ENCODE results near the gene TMEM232.
"Not testable (repeated sequence)": the region's sequence is repeated elsewhere in the genome, so short reads cannot be mapped to it uniquely, and the experiment has no call there.

The TMEM232 gene

GRCh38 chr5:110625376-110625999 lies 101.0 kb downstream of the TMEM232 start:
- peak; percentile 41 for DNase-seq (ENCODE audit: low spot score)

GRCh38 chr5:110623874-110624273 lies 102.6 kb downstream of the TMEM232 start:
- peak; percentile 44 for DNase-seq (ENCODE audit: low spot score)

- DNase-seq (ENCODE audit: low spot score), result no peak
Measured at GRCh38 chr5:110618941-110619340, 107.5 kb downstream of the TMEM232 start.

DNA sequence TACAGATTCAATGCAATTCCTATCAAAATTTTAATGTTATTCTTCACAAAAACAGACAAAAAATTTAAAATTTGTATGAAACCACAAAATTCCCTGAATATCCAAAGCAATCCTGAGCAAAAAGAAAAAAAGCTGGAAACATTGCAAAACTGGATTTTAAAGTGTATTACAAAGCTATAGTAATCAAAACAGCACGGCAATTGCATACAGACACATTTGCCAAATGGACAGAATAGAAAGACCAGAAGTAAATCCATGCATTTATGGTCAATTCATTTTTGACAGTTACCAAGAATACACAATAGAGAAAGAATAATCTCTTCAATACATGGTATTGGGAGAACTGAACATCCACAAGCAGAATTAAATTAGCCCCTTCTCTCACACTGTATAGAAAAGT lies 110.5 kb downstream of the TMEM232 start:
- DNase-seq (ENCODE audit: low spot score), result no peak

DNA sequence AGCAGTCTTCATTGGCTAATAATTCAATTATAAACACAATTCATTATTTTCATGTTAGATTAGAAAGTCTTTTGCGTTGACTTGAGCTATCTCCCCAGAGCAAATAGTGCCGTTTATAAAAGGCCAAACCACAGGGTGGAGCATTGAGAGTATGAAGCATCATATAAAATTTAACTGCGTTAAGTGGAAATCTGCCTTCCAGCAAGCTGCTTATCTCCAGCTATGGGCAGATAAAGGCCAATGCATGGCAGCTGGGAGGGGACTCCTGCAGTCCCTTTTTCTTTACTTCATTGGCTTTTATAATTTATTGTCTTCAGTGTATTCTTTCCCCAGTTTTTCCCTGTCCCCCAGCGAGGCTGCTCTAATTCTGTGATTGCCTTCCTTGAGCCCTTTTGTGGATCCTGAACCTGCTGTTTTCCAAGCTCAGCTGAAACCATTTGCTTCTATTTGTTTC lies 113.7 kb downstream of the TMEM232 start:
- DNase-seq (ENCODE audit: low spot score), result peak; percentile 52

- DNase-seq (ENCODE audit: low spot score), result peak; percentile 78
Measured at GRCh38 chr5:110611817-110612216, 114.7 kb downstream of the TMEM232 start.

DNA sequence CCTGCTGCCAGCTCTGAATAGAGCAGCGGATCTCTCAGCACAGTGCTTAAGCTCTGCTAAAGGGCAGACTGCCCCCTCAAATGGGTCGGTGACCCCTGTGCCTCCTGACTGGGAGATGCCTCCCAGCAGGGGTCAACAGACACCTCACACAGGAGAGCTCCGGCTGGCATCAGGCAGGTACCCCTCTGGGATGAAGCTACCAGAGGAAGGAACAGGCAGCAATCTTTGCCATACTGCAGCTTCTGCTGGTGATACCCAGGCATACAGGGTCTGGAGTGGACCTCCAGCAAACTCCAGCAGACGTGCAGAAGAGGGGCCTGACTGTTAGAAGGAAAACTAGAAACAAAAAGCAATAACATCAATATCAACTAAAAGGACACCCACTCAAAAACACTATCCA lies 131.6 kb downstream of the TMEM232 start:
- DNase-seq (ENCODE audit: low spot score), result no peak

- DNase-seq (ENCODE audit: low spot score), result peak; percentile 15
Measured at GRCh38 chr5:110590187-110590586, 136.3 kb downstream of the TMEM232 start.

DNA sequence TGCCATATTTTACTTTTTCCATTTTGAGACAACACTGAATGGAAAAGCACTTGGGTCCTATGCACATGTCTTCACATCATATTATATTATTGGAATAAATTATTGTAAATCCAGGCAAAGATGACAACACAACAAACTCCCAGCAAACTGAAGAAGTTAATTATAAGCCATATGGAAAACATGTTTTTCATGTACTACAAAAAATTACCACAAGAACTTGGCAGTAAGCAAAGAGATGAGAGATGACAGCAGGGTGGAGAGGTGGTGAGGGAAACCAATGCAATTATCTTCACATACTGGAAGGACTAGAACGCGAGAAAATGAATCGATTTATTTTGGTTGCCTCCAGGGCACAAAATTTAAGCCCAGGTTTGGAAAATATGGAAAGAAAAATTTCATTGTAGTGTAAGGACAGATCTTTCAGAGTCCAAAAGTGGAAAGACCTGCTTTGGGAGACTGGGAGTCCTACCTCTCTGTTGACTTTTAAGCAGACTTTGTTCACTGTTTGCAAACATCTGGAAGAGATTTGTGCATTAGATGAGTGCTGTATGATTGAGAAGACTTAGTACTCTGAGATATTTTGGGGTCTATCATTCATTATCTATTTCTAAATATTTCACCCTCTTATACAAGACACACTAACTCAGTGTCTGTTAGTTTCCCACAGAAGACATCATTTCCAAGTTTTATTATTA lies 138.0 kb downstream of the TMEM232 start:
- DNase-seq (ENCODE audit: low spot score), result no peak

DNA sequence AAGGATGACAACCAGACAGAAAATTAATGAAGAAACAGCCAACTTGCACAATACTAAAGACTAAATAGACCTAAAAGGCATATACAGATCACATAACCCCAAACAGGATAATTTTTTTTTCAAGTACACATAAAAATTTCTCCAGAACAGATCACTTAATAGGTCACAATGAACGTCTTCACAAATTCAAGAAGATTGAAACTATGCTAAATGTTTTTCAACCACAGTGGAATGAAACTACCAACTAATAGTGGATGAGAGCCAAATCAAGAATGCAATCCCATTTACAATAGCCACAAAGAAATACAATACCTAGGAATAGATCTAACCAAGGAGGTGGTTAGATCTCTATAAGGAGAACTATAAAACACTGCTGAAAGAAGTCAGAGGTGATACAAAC lies 145.8 kb downstream of the TMEM232 start:
- no peak for DNase-seq (ENCODE audit: low spot score)

DNA sequence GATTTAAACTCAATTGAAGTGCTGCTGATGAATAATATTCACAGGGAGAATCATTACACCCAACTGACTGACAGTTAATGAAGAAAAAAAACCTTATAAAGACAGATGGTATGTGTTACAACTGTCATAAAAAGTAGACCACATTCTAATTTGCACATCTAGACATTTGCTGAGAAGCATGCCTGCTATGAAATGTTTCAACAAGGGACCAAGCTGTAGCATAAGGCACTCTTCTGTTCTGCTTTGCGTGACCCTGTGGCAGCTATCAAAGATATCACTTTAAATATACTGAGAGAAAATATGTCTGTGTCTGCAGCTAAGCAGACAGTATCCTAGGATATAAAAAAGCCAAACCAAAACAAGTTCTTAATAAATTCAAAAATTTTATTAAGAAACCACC lies 153.7 kb downstream of the TMEM232 start:
- no peak for DNase-seq (ENCODE audit: low spot score)

GRCh38 chr5:110562191-110562590 lies 164.3 kb downstream of the TMEM232 start:
- DNase-seq (ENCODE audit: low spot score), result no peak

GRCh38 chr5:110561510-110561909 lies 165.0 kb downstream of the TMEM232 start:
- DNase-seq (ENCODE audit: low spot score), result no peak

DNA sequence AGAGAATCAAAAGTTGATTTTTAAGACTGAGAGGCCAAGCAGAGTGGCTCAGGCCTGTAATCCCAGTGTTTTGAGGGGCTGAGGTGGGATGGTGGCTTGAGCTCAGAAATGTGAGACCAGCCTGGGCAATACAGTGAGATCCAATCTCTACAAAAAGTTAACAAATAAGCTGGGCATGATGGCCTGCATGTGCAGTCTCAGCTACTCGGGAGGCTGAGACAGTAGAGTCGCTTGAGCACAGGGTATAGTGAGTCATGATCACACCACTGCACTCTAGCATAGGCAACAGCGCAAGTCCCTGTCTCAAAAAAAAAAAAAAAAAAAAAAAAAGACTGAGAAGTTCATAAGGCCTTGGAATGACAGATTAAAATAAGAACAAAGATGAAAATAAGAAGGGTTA lies 177.2 kb downstream of the TMEM232 start:
- no peak for DNase-seq (ENCODE audit: low spot score)

- DNase-seq (ENCODE audit: low spot score), result no peak
Measured at GRCh38 chr5:110548171-110548570, 178.3 kb downstream of the TMEM232 start.

DNA sequence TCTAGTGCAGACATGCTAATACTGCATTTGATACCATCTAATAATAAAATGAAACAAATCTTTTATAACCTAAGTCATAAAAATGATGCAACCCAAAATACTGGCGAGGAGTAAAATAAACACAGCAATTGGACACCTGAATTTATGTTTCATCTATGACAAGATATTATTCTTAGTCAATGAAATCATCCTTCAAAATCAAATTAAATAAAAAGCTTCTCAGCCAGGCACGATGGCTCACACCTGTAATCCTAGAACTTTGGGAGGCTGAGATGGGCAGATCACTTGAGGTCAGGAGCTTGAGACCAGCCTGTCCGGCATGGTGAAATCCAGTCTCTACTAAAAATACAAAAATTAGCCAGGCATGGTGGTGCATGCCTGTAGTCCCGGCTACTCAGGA lies 179.0 kb downstream of the TMEM232 start:
- no peak for DNase-seq (ENCODE audit: low spot score)

GRCh38 chr5:110545716-110546115 lies 180.8 kb downstream of the TMEM232 start:
- DNase-seq (ENCODE audit: low spot score), result no peak

DNA sequence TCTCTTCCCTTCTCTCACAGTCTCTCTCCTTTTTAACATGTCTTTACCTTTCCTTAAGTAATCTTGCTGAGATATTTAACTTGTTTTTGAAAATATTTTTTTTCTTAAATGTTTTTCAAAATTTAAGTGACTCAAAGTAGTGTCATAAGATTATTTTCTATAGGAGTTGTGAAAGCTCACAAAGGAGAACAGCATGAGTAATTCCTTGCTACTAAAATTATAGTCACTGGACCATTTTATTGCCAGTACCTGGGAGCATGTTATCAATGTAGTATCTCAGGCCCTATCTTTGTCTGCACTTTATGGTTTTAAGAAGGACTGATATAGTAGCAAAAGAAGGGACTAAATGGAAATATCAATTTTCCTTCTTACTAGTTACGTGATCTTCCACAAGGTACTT lies 181.9 kb downstream of the TMEM232 start:
- no peak for DNase-seq (ENCODE audit: low spot score)

- no peak for DNase-seq (ENCODE audit: low spot score)
Measured at GRCh38 chr5:110542949-110543348, 183.5 kb downstream of the TMEM232 start.

GRCh38 chr5:110536120-110537115 lies 190.1 kb downstream of the TMEM232 start:
- no peak for DNase-seq (ENCODE audit: low spot score)

DNA sequence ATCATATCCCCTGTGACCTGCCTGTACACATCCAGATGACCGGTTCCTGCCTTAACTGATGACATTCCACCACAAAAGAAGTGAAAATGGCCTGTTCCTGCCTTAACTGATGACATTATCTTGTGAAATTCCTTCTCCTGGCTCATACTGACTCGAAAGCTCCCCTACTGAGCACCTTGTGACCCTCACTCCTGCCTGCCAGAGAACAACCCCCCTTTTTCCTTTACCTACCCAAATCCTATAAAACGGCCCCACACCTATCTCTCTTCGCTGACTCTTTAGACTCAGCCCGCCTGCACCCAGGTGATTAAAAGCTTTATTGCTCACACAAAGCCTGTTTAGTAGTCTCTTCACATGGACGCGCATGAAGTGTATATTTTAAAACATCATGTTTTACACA lies 191.3 kb downstream of the TMEM232 start:
- DNase-seq (ENCODE audit: low spot score), result not testable (repeated sequence)

GRCh38 chr5:110525762-110526161 lies 200.7 kb downstream of the TMEM232 start:
- no peak for DNase-seq (ENCODE audit: low spot score)

All from SK-N-DZ (cell line).